GM18526 (cell line): ENCODE results near the gene CRY1.

ENCODE experiments used
- POLR2A ChIP-seq: IDR thresholded peaks from 3 replicates; pipeline ENCODE4 v1.6.1; 2011; ENCODE audit not compliant: insufficient read length; ENCODE audit errors: extremely low read depth

CRY1 gene

GRCh38 chr12:106997916-106998315 lies 95.4 kb downstream of the CRY1 start:
- no peak for TF ChIP-seq POLR2A

GRCh38 chr12:106994579-106995220 lies 98.6 kb downstream of the CRY1 start:
- TF ChIP-seq POLR2A: no peak

GRCh38 chr12:106987846-106988245 lies 105.5 kb downstream of the CRY1 start:
- no peak for TF ChIP-seq POLR2A

- TF ChIP-seq POLR2A: no peak
Measured at GRCh38 chr12:106986625-106987389, 106.5 kb downstream of the CRY1 start, which contains the start of gene MTERF2. Gene MTERF2, minus strand, starts transcription at chr12:106987146. Its CDS starts 8,432 bp downstream, at chr12:106978714.

GRCh38 chr12:106986135-106986534 lies 107.2 kb downstream of the CRY1 start:
- TF ChIP-seq POLR2A: no peak

GRCh38 chr12:106985479-106985878 lies 107.9 kb downstream of the CRY1 start:
- TF ChIP-seq POLR2A: no peak

- TF ChIP-seq POLR2A: no peak
Measured at GRCh38 chr12:106984588-106985137, 108.7 kb downstream of the CRY1 start.

GRCh38 chr12:106982229-106982628 lies 111.1 kb downstream of the CRY1 start:
- TF ChIP-seq POLR2A: no peak

- no peak for TF ChIP-seq POLR2A
Measured at GRCh38 chr12:106981788-106982187, 111.6 kb downstream of the CRY1 start.

GRCh38 chr12:106980944-106981343 lies 112.4 kb downstream of the CRY1 start:
- TF ChIP-seq POLR2A: no peak

- TF ChIP-seq POLR2A: no peak
Measured at GRCh38 chr12:106978035-106978800, 115.1 kb downstream of the CRY1 start.

GRCh38 chr12:106976668-106977067 lies 116.7 kb downstream of the CRY1 start:
- TF ChIP-seq POLR2A: no peak

GRCh38 chr12:106975993-106976658 lies 117.2 kb downstream of the CRY1 start:
- TF ChIP-seq POLR2A: no peak

GRCh38 chr12:106975098-106975497 lies 118.3 kb downstream of the CRY1 start:
- no peak for TF ChIP-seq POLR2A

GRCh38 chr12:106974511-106974910 lies 118.8 kb downstream of the CRY1 start:
- TF ChIP-seq POLR2A: no peak
